GM18868 (cell line): ENCODE data around the gene BANF1.
"Not testable (repeated sequence)": the region's sequence is repeated elsewhere in the genome, so short reads cannot be mapped to it uniquely, and the experiment has no call there.

Source experiments
- ATAC-seq: cut with Tn5 transposase; IDR thresholded peaks from one replicate; pipeline ENCODE4 v1.9.1; 2021; ENCODE audit warnings: mild to moderate bottlenecking, moderate library complexity; ENCODE audit not compliant: unreplicated experiment

Gene BANF1

GRCh38 chr11:66008468-66009101 is 6.3 kb downstream of the BANF1 start:
- ATAC-seq, result no peak

- ATAC-seq, result not testable (repeated sequence)
These were observed 7.7 kb downstream of the BANF1 start for GRCh38 chr11:66010036-66010435.

GRCh38 chr11:66011239-66011784 is 9.0 kb downstream of the BANF1 start:
- no peak for ATAC-seq

DNA sequence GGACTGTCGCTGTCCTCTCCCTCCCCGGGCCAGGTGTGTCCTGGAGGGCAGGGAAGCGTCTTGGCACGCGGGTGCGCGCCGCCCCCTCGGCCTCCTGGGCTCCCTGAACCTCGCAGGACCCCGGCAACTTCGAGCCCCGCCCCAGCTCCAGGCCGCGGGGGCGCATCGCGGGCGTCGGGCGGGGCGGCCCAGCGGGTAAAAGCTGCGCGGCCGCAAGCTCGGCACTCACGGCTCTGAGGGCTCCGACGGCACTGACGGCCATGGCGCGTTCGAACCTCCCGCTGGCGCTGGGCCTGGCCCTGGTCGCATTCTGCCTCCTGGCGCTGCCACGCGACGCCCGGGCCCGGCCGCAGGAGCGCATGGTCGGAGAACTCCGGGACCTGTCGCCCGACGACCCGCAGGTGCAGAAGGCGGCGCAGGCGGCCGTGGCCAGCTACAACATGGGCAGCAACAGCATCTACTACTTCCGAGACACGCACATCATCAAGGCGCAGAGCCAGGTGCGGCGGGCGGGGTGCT is 9.5 kb downstream of the BANF1 start, which contains the start of gene CST6:
CST6 (plus strand) TSS at position 224 of the 519 bp plus-strand sequence; CDS start at position 261, 37 bp downstream.
- no peak for ATAC-seq

DNA sequence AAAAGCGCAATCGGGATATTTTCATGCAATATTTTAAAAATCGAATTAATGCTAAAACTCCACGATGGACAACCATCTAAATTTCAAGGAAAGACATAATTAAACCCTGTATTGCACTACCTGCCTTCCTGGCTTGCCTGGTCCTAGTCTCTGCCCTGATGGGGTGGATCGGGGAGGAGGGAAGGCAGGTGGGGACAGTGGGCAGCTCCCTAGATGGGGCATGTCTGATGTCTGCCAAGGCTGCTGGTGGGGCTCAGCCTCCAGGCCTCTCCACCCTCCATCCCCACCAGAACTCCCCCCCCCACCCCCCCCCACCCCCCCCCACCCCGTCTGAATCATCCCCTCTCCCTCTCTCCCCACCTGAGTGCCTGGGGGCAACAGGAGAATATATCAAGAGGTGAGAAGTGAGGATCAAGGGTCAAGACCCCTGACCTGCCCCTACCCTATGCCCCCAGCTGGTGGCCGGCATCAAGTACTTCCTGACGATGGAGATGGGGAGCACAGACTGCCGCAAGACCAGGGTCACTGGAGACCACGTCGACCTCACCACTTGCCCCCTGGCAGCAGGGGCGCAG is 10.2 kb downstream of the BANF1 start:
- ATAC-seq, result no peak

DNA sequence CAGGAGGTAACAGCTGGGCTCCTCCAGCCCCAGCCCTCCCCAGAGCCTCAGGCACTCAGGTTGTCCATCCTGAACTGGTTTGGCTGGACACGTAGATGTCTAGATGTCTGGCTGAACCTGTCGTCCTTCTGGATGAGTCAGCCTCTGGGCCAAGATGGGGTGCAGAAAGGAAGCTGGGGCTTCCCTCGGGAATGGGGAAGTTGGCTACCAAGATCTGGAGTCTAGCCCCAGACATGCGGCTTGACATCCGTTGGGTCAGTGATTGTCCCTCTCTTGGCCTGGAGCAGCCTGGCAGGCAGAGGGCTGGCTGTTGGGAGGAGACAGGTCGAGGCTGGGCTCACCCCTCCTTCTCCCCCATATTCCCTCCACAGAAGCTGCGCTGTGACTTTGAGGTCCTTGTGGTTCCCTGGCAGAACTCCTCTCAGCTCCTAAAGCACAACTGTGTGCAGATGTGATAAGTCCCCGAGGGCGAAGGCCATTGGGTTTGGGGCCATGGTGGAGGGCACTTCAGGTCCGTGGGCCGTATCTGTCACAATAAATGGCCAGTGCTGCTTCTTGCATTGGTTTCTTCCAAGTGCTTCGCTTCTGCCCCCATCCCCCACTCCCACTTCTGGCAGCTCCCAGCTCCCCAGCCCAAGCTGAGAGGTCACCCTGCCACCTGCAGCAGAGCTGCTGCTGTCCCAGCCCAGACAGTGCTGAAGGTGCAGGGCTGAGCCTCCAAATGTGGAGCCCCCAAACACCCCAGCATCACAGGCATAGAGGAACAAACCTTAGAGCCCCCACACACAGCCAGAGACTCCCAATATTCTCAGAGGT is 10.9 kb downstream of the BANF1 start:
- no peak for ATAC-seq

GRCh38 chr11:66013762-66014100 is 11.4 kb downstream of the BANF1 start:
- ATAC-seq, result no peak

DNA sequence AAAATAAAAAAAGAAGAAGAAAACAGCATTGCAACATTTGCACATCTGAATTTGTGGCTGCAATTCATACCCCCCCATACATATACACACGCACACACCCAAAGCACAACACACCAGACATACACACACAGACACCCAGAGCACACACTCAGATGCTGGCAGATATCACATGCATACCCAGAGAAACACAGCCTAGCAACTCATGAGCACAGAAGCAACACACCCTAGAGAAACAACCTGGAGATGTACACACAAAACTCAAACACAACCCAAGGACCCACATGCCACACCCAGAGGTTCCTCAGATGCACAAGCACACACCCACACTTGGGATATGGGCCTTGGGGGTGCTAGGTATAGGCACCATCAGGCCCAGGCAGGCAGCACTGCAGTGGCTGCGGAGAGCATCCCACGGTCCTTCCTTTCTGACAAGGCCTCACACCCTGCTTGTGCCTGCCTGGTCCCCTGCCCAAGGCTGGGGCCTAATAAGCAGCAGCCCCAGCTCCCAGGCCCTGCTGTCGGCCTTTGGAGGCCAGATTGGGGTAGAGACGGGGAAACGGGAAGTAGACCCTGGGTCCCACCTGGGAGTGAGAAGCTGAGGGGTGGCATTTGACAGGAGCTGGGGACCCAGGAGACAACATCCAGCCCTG is 12.6 kb downstream of the BANF1 start:
- no peak for ATAC-seq

DNA sequence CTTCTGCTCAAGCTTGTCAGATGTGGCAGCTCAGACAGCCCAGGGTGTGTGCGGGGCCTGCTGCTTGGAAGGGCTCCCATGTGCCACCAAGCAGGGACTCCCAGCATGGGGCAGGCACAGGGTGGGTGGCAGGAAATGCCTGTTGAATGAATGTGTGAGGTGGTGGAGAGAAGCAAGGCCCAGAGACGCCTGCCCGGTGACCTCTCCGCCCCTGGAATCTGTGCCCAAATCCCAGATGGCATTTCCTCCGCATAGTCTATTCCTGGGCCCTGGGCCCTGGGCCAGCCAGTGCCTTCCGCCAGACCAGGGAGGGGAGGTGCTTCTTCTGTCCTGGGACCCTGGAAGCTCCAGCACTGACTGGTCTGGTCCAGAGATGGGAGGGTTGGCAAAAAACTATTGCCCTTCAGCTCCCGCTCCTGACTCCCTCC is 13.2 kb downstream of the BANF1 start:
- no peak for ATAC-seq

- no peak for ATAC-seq
These were observed 13.9 kb downstream of the BANF1 start for GRCh38 chr11:66015936-66016792.

- ATAC-seq, result no peak
These were observed 14.5 kb downstream of the BANF1 start for GRCh38 chr11:66016793-66017177.

DNA sequence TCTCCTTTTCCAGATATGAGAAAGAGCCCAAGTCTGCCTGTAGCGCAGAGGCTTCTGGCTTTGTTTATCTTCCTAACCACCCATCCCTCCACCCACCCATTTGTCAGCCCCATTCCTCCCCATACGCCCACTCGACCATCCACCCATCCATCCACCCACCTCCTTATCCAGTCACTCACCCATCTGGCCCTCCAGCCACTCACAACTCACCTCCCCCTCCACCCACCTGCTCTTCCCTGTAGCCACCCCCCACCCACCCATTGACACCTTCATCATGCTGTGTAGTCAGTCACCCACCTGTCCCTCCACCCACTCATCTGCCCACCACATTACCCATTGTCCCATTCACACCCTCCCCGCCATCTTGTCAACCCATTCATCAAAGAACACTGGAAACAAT is 15.0 kb downstream of the BANF1 start:
- no peak for ATAC-seq

GRCh38 chr11:66020212-66020611 is 17.9 kb downstream of the BANF1 start:
- ATAC-seq, result no peak

- no peak for ATAC-seq
These were observed 18.5 kb downstream of the BANF1 start for GRCh38 chr11:66020618-66021357.

DNA sequence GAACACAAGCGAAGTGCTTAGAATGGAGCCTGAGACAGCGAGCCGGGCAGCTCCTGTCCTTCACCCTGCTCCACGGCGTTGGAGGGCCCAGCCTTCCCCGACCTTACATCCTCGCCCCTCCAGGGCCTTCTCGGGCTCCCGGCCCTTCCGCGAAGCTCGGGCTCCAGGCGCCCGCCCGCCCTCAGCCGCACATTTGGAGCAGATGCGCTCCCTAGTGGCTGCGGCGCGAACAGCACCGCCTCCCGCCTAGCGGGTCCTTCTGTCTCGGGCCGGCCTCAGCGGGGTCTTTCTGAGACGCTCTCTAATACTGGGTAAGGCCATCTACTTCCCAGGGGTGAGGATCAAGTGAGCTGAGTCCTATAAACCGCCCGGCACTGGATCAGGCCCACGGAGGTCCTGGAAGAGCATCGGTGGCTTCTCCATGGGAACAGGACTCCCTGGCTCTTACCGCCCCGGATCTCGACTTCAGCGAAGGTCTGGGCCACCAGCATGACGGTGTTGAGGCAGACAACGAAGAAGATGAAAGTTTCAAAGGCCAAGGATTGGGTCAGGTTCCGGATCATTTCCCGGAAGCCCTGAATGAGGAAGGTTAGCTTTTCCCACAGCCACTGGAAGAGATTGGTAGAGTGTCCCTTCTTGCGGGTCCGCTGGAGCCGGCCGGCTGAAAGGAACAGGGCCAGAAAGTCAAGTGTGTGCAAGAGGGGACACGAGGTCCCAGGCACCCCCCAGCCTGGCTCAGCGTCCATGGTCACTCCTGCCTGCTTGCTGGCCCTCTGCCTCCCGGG is 20.3 kb downstream of the BANF1 start:
- no peak for ATAC-seq

DNA sequence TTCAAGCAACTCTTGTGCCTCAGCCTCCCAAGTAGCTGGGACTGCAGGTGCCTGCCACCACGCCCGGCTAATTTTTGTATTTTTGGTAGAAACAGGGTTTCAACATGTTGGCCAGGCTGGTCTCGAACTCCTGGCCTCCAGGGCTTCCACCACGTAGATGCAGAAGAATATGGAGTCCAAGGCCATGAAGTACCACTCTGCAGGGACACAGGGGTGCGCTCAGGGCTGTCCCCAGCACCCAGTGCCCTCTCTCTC is 20.8 kb downstream of the BANF1 start:
- not testable (repeated sequence) for ATAC-seq

DNA sequence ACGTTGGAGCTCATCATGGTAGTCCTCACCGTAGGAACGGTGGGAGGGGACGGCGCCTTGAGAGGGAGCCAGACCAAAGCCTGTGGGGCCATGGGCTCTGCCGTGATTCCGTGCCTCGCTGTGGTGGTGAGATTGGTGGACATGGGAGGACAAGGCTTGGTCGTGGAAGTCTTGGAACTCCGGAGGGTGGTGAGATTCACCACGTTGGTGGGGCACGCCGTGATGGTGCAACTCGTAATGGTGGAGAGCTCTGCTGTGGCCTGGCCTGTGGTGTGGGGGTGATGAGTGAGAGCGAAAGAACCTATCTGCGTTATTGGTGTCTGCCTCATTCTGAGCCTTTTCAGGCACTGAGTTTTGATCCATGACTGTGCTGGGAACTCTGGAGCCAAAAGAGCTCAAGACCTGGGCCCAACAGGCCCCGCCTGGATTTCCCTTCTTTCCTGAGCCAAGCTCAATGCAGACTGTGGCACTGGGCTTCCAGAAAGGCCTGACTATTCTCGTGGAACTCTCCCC is 23.8 kb downstream of the BANF1 start, which contains the start of gene CATSPER1:
CATSPER1 (minus strand) TSS at position 463 of the 513 bp plus-strand sequence; CDS start at position 363, 100 bp downstream.
- no peak for ATAC-seq

GRCh38 chr11:66032957-66033735 is 30.8 kb downstream of the BANF1 start:
- no peak for ATAC-seq
